Common myeloid progenitor, CD34-positive (primary cell): ENCODE data around the gene TCF19.
"Not testable (repeated sequence)": the region's sequence is repeated elsewhere in the genome, so short reads cannot be mapped to it uniquely, and the experiment has no call there.

Experiments
- CTCF ChIA-PET: fragments of 350-600 bp; sonication (Branson Sonifier 250); formaldehyde crosslinking; loops from one replicate; lab custom pipeline; 2021; ENCODE audit warnings: antibody characterized with exemption; lab: Charles Lee
- POLR2A ChIA-PET: fragments of 350-600 bp; sonication (Branson Sonifier 250); formaldehyde crosslinking; loops from one replicate; lab custom pipeline; 2021; ENCODE audit warnings: antibody characterized with exemption; lab: Charles Lee
- DNase-seq, 3 donors: peaks; one replicate each; pipeline versions ENCODE4 v3.0.0 to v3.0.0-alpha.2; 2013
- H3K27ac ChIP-seq, 2 experiments: 1 replicate in 1 of 2; 2 replicates in 1 of 2; pipeline ENCODE4 v1.7.0; 2013; ENCODE audit warnings: inconsistent platforms in 2 of 2, low read length in 2 of 2, mild to moderate bottlenecking in 2 of 2, low read depth in 1 of 2, moderate library complexity in 1 of 2; ENCODE audit not compliant: severe bottlenecking in 2 of 2, insufficient read depth in 1 of 2, poor library complexity in 1 of 2
- H3K27me3 ChIP-seq, 5 experiments: replicated peaks in 2 of 5; 1 replicate in 3 of 5; 2 replicates in 2 of 5; pipeline versions ENCODE4 v1.6.1 to v1.7.0; 2013; ENCODE audit warnings: low read length in 4 of 5, mild to moderate bottlenecking in 2 of 5, moderate library complexity in 2 of 5, inconsistent platforms in 1 of 5; ENCODE audit not compliant: insufficient read depth in 5 of 5, control insufficient read depth in 4 of 5
- H3K36me3 ChIP-seq, 4 experiments: 1 replicate in 2 of 4; 2 replicates in 2 of 4; pipeline versions ENCODE4 v1.6.1 to v1.7.0; 2013; ENCODE audit warnings: low read length in 3 of 4, control low read depth in 1 of 4, mild to moderate bottlenecking in 1 of 4; ENCODE audit not compliant: control insufficient read depth in 4 of 4, insufficient read depth in 4 of 4
- H3K4me1 ChIP-seq, 4 experiments: 1 replicate in 3 of 4; 2 replicates in 1 of 4; pipeline versions ENCODE4 v1.6.1 to v1.7.1; 2013; ENCODE audit warnings: low read length in 3 of 4, mild to moderate bottlenecking in 3 of 4, control low read depth in 1 of 4, inconsistent platforms in 1 of 4, moderate library complexity in 1 of 4; ENCODE audit not compliant: control insufficient read depth in 4 of 4, insufficient read depth in 4 of 4; ENCODE audit errors: control extremely low read depth in 1 of 4
- H3K4me3 ChIP-seq, 7 experiments: 1 replicate in 4 of 7; 2 replicates in 3 of 7; pipeline versions ENCODE4 v1.5.1 to v1.7.0; 2013; ENCODE audit warnings: mild to moderate bottlenecking in 7 of 7, low read length in 6 of 7, moderate library complexity in 6 of 7, inconsistent platforms in 2 of 7, low read depth in 2 of 7, control low read depth in 1 of 7; ENCODE audit not compliant: insufficient read depth in 4 of 7, control insufficient read depth in 1 of 7; ENCODE audit errors: extremely low read depth in 1 of 7
- H3K9me3 ChIP-seq, 5 experiments: 1 replicate in 4 of 5; 2 replicates in 1 of 5; pipeline versions ENCODE4 v1.6.1 to v1.7.1; 2013; ENCODE audit warnings: low read length in 4 of 5, mild to moderate bottlenecking in 2 of 5, inconsistent platforms in 1 of 5, low read depth in 1 of 5, moderate library complexity in 1 of 5; ENCODE audit not compliant: control insufficient read depth in 4 of 5, insufficient read depth in 2 of 5; ENCODE audit errors: control extremely low read depth in 1 of 5
- WGBS: methylation state at CpG from one replicate; pipeline ENCODE4 v1.1.5; 2013; ENCODE audit not compliant: insufficient coverage; 5-methylcytosine and 5-hydroxymethylcytosine counted together

The TCF19 gene

GRCh38 chr6:31179896-31180295 lies 21.5 kb downstream of the TCF19 start:
- no peaks in the 10 kb centered on the region for H3K9me3 ChIP-seq
- no peak overlapping the region for H3K27ac ChIP-seq
- no peaks in the 10 kb centered on the region for H3K27me3 ChIP-seq
- H3K4me1 ChIP-seq = peaks cover 0 to 10% (median 1%) of the 10 kb centered on the region in 4 experiments
- no peak for DNase-seq
- H3K36me3 ChIP-seq = peaks cover 0 to 2% (median 0%) of the 10 kb centered on the region in 4 experiments
- ChIA-PET CTCF (interaction anchor here (1.5 kb wide), 1 partner anchor 17 kb away, joined by 3 read pairs; no protein-coding TSS in a partner anchor), POLR2A (interaction anchor here (0.6 kb wide), 1 partner anchor 13 kb away, joined by 4 read pairs; no protein-coding TSS in a partner anchor)
- 94% methylated on average over 7 of the region's 8 CpGs for WGBS
- H3K4me3 ChIP-seq = peak overlapping the region in 4 of 7 experiments; percentile 13 to 73 (median 57)

DNA sequence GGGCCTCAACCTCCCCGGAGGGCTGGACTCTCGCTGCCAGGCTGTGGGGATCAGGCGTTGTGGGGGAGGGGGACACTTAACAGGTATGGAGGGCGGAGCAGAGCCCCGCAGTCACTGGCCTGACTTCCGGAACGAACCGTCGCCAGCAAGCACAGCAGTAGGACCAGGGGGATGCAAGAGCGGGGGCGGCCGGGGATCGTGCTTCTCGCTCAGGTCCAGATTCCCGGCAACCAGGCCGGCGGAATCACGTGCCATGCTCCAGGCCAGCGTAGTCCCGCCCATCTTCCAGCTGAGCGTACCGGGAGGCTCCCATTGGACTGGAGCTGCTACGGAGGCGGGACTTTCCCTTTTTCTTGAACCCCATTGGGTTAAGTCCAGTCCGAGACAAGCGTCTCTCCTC lies 22.1 kb downstream of the TCF19 start:
- DNase-seq = peak; percentile 81 to 84 (median 82)
- ChIA-PET POLR2A (no interaction called here), CTCF (interaction anchor here (0.9 to 1.5 kb wide), 2 partner anchors 16 to 42 kb away, joined by 3 read pairs; no protein-coding TSS in a partner anchor)
- no peaks in the 10 kb centered on the region for H3K27me3 ChIP-seq
- no peak overlapping the region for H3K27ac ChIP-seq
- no peaks in the 10 kb centered on the region for H3K9me3 ChIP-seq
- no peaks in the 10 kb centered on the region for H3K36me3 ChIP-seq
- WGBS = 68% methylated on average over 20 of the region's 26 CpGs
- peak overlapping the region; percentile 13 to 73 (median 44) for H3K4me3 ChIP-seq
- peaks cover 0 to 9% (median 1%) of the 10 kb centered on the region in 4 experiments for H3K4me1 ChIP-seq

DNA sequence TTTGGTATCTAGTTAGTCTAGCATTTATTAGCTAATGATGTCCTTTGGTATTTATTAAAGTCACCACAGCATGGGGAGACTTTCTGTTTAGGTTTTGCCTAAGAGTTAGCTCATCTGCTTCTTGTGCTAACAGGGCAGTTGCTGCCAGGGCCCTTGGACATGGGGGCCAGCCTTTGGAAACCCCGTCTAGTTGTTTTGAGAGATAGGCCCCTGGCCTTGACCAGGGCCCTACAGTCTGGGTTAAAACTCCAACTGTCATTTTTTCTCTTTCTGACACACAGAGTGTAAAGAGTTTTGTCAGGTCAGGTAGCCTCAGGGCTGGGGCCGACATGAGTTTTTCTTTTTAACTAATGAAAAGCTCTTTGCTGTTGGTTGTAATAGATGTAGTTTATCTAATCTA lies 24.9 kb downstream of the TCF19 start:
- 100% methylated on average over 1 of the region's 2 CpGs for WGBS
- H3K27me3 ChIP-seq, H3K36me3 ChIP-seq, H3K9me3 ChIP-seq, H3K4me1 ChIP-seq, H3K4me3 ChIP-seq, DNase-seq, H3K27ac ChIP-seq, POLR2A ChIA-PET: not testable (repeated sequence)
- CTCF ChIA-PET = interaction anchor here (0.9 to 1.0 kb wide), 2 partner anchors 18 to 31 kb away, joined by 3 to 4 read pairs; no protein-coding TSS in a partner anchor

DNA sequence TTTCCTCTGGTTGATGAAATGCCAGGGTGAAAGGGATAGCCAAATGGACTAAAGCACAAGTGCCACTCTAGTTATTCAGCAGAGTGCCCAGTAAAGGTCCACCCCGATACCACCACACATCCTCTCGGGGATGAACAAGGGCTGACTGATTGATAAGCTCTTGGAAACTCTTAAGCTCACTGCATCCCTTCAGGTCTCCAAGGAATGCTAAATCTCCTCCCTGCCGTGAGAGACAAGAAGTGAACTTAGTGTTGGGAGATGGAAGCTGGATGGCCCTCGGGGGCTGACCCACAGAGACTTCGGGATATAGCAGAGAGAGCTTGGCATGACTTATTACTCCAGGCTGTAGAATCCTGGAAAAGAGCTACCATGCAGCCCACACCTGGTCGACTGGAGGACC lies 25.5 kb downstream of the TCF19 start:
- H3K4me3 ChIP-seq, DNase-seq, H3K27ac ChIP-seq, H3K4me1 ChIP-seq, H3K9me3 ChIP-seq, POLR2A ChIA-PET, H3K36me3 ChIP-seq, H3K27me3 ChIP-seq: not testable (repeated sequence)
- CTCF ChIA-PET = interaction anchor here (0.8 to 1.0 kb wide), 2 partner anchors 13 to 18 kb away, joined by 3 to 4 read pairs; no protein-coding TSS in a partner anchor
- 100% methylated on average over 3 of the region's 6 CpGs for WGBS

- H3K4me3 ChIP-seq, DNase-seq, POLR2A ChIA-PET, H3K27ac ChIP-seq, H3K4me1 ChIP-seq, H3K9me3 ChIP-seq, CTCF ChIA-PET, H3K27me3 ChIP-seq, H3K36me3 ChIP-seq: not testable (repeated sequence)
- WGBS = 100% methylated on average over 1 of the region's 4 CpGs
Observed at GRCh38 chr6:31185695-31186051, 27.3 kb downstream of the TCF19 start.

- DNase-seq = no peak
- Histone ChIP-seq H3K27me3 (no peaks in the 10 kb centered on the region), H3K4me1 (peaks cover 0 to 3% (median 0%) of the 10 kb centered on the region in 4 experiments), H3K27ac (no peak overlapping the region), H3K9me3 (no peaks in the 10 kb centered on the region), H3K36me3 (no peaks in the 10 kb centered on the region), H3K4me3 (no peak overlapping the region)
- ChIA-PET POLR2A (no interaction called here), CTCF (no interaction called here)
- 96% methylated on average over 20 of the region's 24 CpGs for WGBS
Observed at GRCh38 chr6:31186052-31186734, 27.8 kb downstream of the TCF19 start.

DNA sequence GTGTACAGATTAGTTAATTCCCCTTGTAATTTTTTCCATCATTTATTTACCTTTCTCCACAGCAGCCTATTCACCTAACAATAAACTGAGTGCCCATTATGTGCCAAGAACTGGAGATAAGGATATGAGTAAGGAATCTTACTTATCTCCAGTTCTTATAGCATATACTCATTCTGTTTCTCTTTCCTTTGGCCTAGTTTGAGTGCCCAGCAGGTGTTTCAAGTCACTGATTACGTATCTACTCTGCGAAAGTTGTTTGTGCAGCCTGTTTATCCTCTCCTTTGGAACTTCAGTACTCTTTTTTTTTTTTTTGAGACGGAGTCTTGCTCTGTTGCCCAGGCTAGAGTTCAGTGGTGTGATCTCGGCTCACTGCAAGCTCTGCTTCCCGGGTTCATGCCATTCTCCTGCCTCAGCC lies 29.4 kb downstream of the TCF19 start:
- Histone ChIP-seq H3K4me3 (no peak overlapping the region), H3K36me3 (no peaks in the 10 kb centered on the region), H3K27me3 (no peaks in the 10 kb centered on the region), H3K9me3 (no peaks in the 10 kb centered on the region), H3K4me1 (peaks cover 0 to 3% (median 0%) of the 10 kb centered on the region in 4 experiments), H3K27ac (no peak overlapping the region)
- 83% methylated on average over 2 of the region's 5 CpGs for WGBS
- ChIA-PET POLR2A (no interaction called here), CTCF (no interaction called here)
- DNase-seq = no peak
